ENCODE data around the gene BUD23. TPM values are rescaled to one million over a fixed set of nuclear protein-coding genes. Genes with fewer than 3 reads are reported as not detected.

Gene BUD23
- total RNA-seq, 1 experiment from 2014 or later, result 168 TPM

- no TSS peak for BruUV-seq (replicated peaks)
- no peak for TF ChIP-seq ATF3 (IDR thresholded peaks at IDR 0.05)
- TF ChIP-seq MAX (IDR thresholded peaks at IDR 0.05), result no peak
- TF ChIP-seq SP1 (IDR thresholded peaks at IDR 0.05; ENCODE audit: low read depth), result no peak
- no peak for TF ChIP-seq SRF (IDR thresholded peaks at IDR 0.05; ENCODE audit: low read depth)
- TF ChIP-seq RAD21 (IDR thresholded peaks at IDR 0.05; ENCODE audit: low read depth), result no peak
- no peak for TF ChIP-seq POLR2AphosphoS5 (IDR thresholded peaks at IDR 0.05; ENCODE audit: low read depth, low read length)
- TF ChIP-seq POLR2A (IDR thresholded peaks at IDR 0.05; ENCODE audit: borderline replicate concordance, extremely low read depth, insufficient read depth, insufficient read length), result no peak
- no peak for TF ChIP-seq ZBTB33 (IDR thresholded peaks at IDR 0.05; ENCODE audit: extremely low read depth, insufficient replicate concordance, low read length)
- TF ChIP-seq CEBPB (IDR thresholded peaks at IDR 0.05; ENCODE audit: low read depth), result no peak
- no peak for TF ChIP-seq EGR1 (IDR thresholded peaks at IDR 0.05; ENCODE audit: low read depth)
- TF ChIP-seq EZH2 (IDR thresholded peaks at IDR 0.05), result no peak
- no peak for TF ChIP-seq ZNF274 (IDR thresholded peaks at IDR 0.05; ENCODE audit: low read depth, low read length)
- TF ChIP-seq CTCF (IDR thresholded peaks at IDR 0.05 in 2 of 3, conservative IDR thresholded peaks at IDR 0.05 in 1 of 3; ENCODE audit: borderline replicate concordance in 1 of 3, insufficient read depth in 1 of 3, low read depth in 2 of 3, low read length in 2 of 3), result no peak
- no peak for TF ChIP-seq SIN3A (IDR thresholded peaks at IDR 0.05; ENCODE audit: low read depth)
- no peak for TF ChIP-seq CBX3 (IDR thresholded peaks at IDR 0.05; ENCODE audit: low read depth)
- TF ChIP-seq FOSL1 (IDR thresholded peaks at IDR 0.05; ENCODE audit: low read depth), result no peak
- TF ChIP-seq ELF1 (IDR thresholded peaks at IDR 0.05; ENCODE audit: borderline replicate concordance, low read depth), result no peak
- no peak overlapping the region for H3K4me3 ChIP-seq (replicated peaks in 1 of 2; ENCODE audit: low read depth in 1 of 2, low read length in 2 of 2)
- DNase-seq (ENCODE audit: low read depth, low spot score) (no peak), ATAC-seq (no peak)
- CTCF ChIA-PET, result interaction anchor here (2.1 kb wide), 1 partner anchor 16 kb away, joined by 6 read pairs; the partner anchor contains the start of gene STX1A
- H3K27ac ChIP-seq (ENCODE audit: low read depth, low read length), result peak overlapping the region; percentile 92; the same call in 1 of the 2 replicates
- RAD21 ChIA-PET (ENCODE audit: low non-redundant PET in 1 of 2, low total read pairs in 2 of 2, uncharacterized antibody in 2 of 2, unreplicated experiment in 2 of 2), result interaction anchor here in 1 of 2 experiments (0.8 kb wide), 1 partner anchor 21 kb away, joined by 3 read pairs; no protein-coding TSS in a partner anchor
- H3K9ac ChIP-seq (ENCODE audit: low read length), result no peak overlapping the region
- no peak overlapping the region for H3K4me2 ChIP-seq (ENCODE audit: low read length)
- no peaks in the 10 kb centered on the region for H3K9me2 ChIP-seq (ENCODE audit: insufficient read depth)
- no peak overlapping the region for H2AFZ ChIP-seq (ENCODE audit: low read depth, low read length, poor library complexity, severe bottlenecking)
- H3K27me3 ChIP-seq (ENCODE audit: insufficient read depth, low read length), result no peaks in the 10 kb centered on the region
- peaks cover 36 to 65% of the 10 kb centered on the region in 2 experiments for H3K4me1 ChIP-seq (ENCODE audit: control insufficient read depth in 1 of 2, insufficient read depth in 2 of 2, low read length in 2 of 2)
- peaks cover 16% of the 10 kb centered on the region; the same call in 1 of the 2 replicates for H3K79me2 ChIP-seq (ENCODE audit: insufficient read depth, low read length)
- no peaks in the 10 kb centered on the region for H3K9me3 ChIP-seq (ENCODE audit: control insufficient read depth in 1 of 2, insufficient read depth in 1 of 2, low read depth in 1 of 2, low read length in 2 of 2)
- H4K20me1 ChIP-seq (ENCODE audit: insufficient read depth), result no peaks in the 10 kb centered on the region
- intact Hi-C loops (cut with micrococcal nuclease), result no loop called here
- POLR2A ChIA-PET, result interaction anchor here (0.6 to 1.3 kb wide), 2 partner anchors 13 to 644 kb away, joined by 3 to 9 read pairs; no protein-coding TSS in a partner anchor
- peaks cover 23 to 43% of the 10 kb centered on the region in 2 experiments; a peak in 3 of 4 replicates for H3K36me3 ChIP-seq (ENCODE audit: control insufficient read depth in 1 of 2, insufficient read depth in 2 of 2, low read length in 2 of 2)
Measured at GRCh38 chr7:73703757-73704639, 20.6 kb downstream of the BUD23 start.
